ENCODE measurements around the gene NDUFA12. TPM values are rescaled to one million over a fixed set of nuclear protein-coding genes. Genes with fewer than 3 reads are reported as not detected.
A peak's percentile ranks its signal among the peaks of the same experiment; 100 is the strongest.

The NDUFA12 gene
- total RNA-seq, 1 donor from 2014 or later = 74.3 TPM

GRCh38 chr12:95017482-95017881 lies 14.0 kb upstream of the NDUFA12 start:
- no peak overlapping the region for H3K4me3 Mint-ChIP-seq (ENCODE audit: unreplicated experiment)
- H3K27ac Mint-ChIP-seq (ENCODE audit: unreplicated experiment) = no peak overlapping the region
- TF ChIP-seq, protein P1, sequence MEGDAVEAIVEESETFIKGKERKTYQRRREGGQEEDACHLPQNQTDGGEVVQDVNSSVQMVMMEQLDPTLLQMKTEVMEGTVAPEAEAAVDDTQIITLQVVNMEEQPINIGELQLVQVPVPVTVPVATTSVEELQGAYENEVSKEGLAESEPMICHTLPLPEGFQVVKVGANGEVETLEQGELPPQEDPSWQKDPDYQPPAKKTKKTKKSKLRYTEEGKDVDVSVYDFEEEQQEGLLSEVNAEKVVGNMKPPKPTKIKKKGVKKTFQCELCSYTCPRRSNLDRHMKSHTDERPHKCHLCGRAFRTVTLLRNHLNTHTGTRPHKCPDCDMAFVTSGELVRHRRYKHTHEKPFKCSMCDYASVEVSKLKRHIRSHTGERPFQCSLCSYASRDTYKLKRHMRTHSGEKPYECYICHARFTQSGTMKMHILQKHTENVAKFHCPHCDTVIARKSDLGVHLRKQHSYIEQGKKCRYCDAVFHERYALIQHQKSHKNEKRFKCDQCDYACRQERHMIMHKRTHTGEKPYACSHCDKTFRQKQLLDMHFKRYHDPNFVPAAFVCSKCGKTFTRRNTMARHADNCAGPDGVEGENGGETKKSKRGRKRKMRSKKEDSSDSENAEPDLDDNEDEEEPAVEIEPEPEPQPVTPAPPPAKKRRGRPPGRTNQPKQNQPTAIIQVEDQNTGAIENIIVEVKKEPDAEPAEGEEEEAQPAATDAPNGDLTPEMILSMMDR (IDR thresholded peaks at IDR 0.05) = no peak
- H3K4me1 Mint-ChIP-seq (ENCODE audit: unreplicated experiment) = no peaks in the 10 kb centered on the region
- peaks cover 2% of the 10 kb centered on the region for H3K27me3 Mint-ChIP-seq (ENCODE audit: unreplicated experiment)
- H3K36me3 Mint-ChIP-seq (ENCODE audit: unreplicated experiment) = peaks cover 25% of the 10 kb centered on the region
- H3K9me3 Mint-ChIP-seq (ENCODE audit: unreplicated experiment) = no peaks in the 10 kb centered on the region
- DNase-seq (ENCODE audit: extremely low spot score, unreplicated experiment) = no peak

DNA sequence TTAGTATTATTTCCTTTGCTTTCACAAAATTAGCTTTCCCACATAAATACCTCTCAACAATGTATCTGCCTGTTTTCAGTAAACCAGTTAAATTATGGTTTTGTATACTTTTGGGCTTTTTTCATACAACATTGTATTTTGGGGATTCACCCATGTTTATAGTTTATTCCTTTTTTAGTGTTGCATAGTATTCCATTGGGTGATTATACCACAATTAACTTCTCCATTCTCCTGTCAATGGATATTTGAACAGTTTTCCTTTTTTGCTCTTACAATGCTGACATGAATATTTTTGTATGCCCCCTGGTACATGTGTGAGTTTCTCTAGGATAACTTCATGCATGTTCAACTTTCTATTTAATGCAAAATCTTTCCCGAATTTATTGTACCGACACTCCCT lies 12.6 kb upstream of the NDUFA12 start:
- H3K9me3 Mint-ChIP-seq (ENCODE audit: unreplicated experiment) = no peaks in the 10 kb centered on the region
- no peak overlapping the region for H3K27ac Mint-ChIP-seq (ENCODE audit: unreplicated experiment)

GRCh38 chr12:95014554-95014953 lies 11.1 kb upstream of the NDUFA12 start:
- H3K27me3 Mint-ChIP-seq (ENCODE audit: unreplicated experiment) = peaks cover 2% of the 10 kb centered on the region
- TF ChIP-seq, protein P1 (IDR thresholded peaks at IDR 0.05) = no peak
- H3K4me1 Mint-ChIP-seq (ENCODE audit: unreplicated experiment) = no peaks in the 10 kb centered on the region
- no peak overlapping the region for H3K27ac Mint-ChIP-seq (ENCODE audit: unreplicated experiment)
- H3K4me3 Mint-ChIP-seq (ENCODE audit: unreplicated experiment) = no peak overlapping the region
- H3K36me3 Mint-ChIP-seq (ENCODE audit: unreplicated experiment) = peaks cover 12% of the 10 kb centered on the region
- DNase-seq (ENCODE audit: extremely low spot score, unreplicated experiment) = no peak
- no peaks in the 10 kb centered on the region for H3K9me3 Mint-ChIP-seq (ENCODE audit: unreplicated experiment)

More for the DNA sequence above, 12.6 kb upstream of the NDUFA12 start:
- TF ChIP-seq, protein P1 (IDR thresholded peaks at IDR 0.05) = no peak
- Mint-ChIP-seq H3K36me3 (ENCODE audit: unreplicated experiment) (peaks cover 19% of the 10 kb centered on the region), H3K4me3 (ENCODE audit: unreplicated experiment) (no peak overlapping the region), H3K4me1 (ENCODE audit: unreplicated experiment) (no peaks in the 10 kb centered on the region), H3K27me3 (ENCODE audit: unreplicated experiment) (peaks cover 2% of the 10 kb centered on the region)
- no peak for DNase-seq (ENCODE audit: extremely low spot score, unreplicated experiment)

DNA sequence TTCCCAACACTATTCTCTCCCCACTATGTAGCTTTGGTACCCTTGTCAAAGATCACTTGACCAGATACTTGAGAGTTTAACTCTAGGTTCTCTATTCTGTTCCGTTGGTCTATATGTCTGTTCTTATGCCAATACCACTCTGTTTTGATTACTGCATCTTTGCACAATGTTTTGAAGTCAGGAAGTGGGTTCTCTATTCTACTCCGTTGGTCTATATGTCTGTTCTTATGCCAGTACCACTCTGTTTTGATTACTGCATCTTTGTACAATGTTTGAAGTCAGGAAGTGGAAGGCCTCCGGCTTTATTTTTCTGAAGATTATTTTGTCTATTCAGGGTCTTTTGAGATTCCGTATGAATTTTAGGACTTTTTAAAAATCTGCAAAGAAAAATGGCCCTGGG lies 2.7 kb upstream of the NDUFA12 start:
- DNase-seq (ENCODE audit: extremely low spot score, unreplicated experiment) = no peak
- Mint-ChIP-seq H3K4me3 (ENCODE audit: unreplicated experiment) (no peak overlapping the region), H3K27me3 (ENCODE audit: unreplicated experiment) (no peaks in the 10 kb centered on the region), H3K36me3 (ENCODE audit: unreplicated experiment) (peaks cover 3% of the 10 kb centered on the region), H3K4me1 (ENCODE audit: unreplicated experiment) (peaks cover 15% of the 10 kb centered on the region), H3K9me3 (ENCODE audit: unreplicated experiment) (peaks cover 12% of the 10 kb centered on the region), H3K27ac (ENCODE audit: unreplicated experiment) (no peak overlapping the region)
- TF ChIP-seq, protein P1 (IDR thresholded peaks at IDR 0.05) = no peak

DNA sequence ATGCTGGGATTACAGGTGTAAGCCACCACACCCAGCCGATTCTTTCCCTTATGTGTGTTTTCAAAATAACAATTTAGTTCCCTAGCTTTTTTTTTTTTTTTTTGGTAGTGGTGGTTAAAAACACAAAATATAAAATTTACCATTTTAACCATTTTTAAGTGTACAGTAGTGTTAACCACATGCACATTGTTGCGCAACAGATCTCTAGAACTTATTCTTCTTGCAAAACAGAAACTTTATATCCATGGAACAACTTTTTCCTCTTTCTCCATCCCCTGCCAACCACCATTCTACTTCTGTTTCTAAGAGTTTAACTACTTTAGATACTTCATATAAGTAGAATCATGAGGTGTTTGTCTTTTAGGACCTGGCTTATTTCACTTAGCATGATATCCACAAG lies 1.1 kb upstream of the NDUFA12 start:
- Mint-ChIP-seq H3K4me3 (ENCODE audit: unreplicated experiment) (peak overlapping the region; percentile 65), H3K4me1 (ENCODE audit: unreplicated experiment) (peaks cover 16% of the 10 kb centered on the region), H3K9me3 (ENCODE audit: unreplicated experiment) (peaks cover 12% of the 10 kb centered on the region), H3K36me3 (ENCODE audit: unreplicated experiment) (peaks cover 9% of the 10 kb centered on the region), H3K27ac (ENCODE audit: unreplicated experiment) (peak overlapping the region; percentile 64), H3K27me3 (ENCODE audit: unreplicated experiment) (no peaks in the 10 kb centered on the region)
- no peak for DNase-seq (ENCODE audit: extremely low spot score, unreplicated experiment)
- TF ChIP-seq, protein P1 (IDR thresholded peaks at IDR 0.05) = no peak

All from osteocyte (in vitro differentiated cells).